HFF-Myc (cell line): ENCODE data around the gene RDH5.

Experiments
- DNase-seq: peaks from one replicate; pipeline ENCODE4 v3.0.0-alpha.2; 2011; ENCODE audit warnings: low read depth; ENCODE audit errors: extremely low read depth
- H3K4me3 ChIP-seq: replicated peaks from 2 replicates; pipeline ENCODE4 v1.5.1; 2011; ENCODE audit warnings: low read depth, mild to moderate bottlenecking, control low read depth, low read length
- CTCF ChIP-seq: IDR thresholded peaks from 2 replicates; pipeline ENCODE4 v1.5.1; 2012; ENCODE audit warnings: mild to moderate bottlenecking, low read depth, low read length, control low read depth; ENCODE audit errors: missing control alignments

The RDH5 gene

GRCh38 chr12:55699471-55700055 lies 20.6 kb upstream of the RDH5 start:
- TF ChIP-seq CTCF: no peak
- no peak for DNase-seq
- H3K4me3 ChIP-seq: no peak overlapping the region

- no peak for TF ChIP-seq CTCF
- no peak overlapping the region for H3K4me3 ChIP-seq
- no peak for DNase-seq
Observed at GRCh38 chr12:55700255-55701018, 19.8 kb upstream of the RDH5 start.

- no peak for DNase-seq
- H3K4me3 ChIP-seq: no peak overlapping the region
- no peak for TF ChIP-seq CTCF
Observed at GRCh38 chr12:55702861-55703260, 17.3 kb upstream of the RDH5 start.

GRCh38 chr12:55703288-55703687 lies 16.9 kb upstream of the RDH5 start:
- TF ChIP-seq CTCF: no peak
- no peak overlapping the region for H3K4me3 ChIP-seq
- no peak for DNase-seq

- H3K4me3 ChIP-seq: no peak overlapping the region
- no peak for DNase-seq
- TF ChIP-seq CTCF: no peak
Observed at GRCh38 chr12:55703901-55704761, 16.1 kb upstream of the RDH5 start.

- DNase-seq: no peak
- no peak for TF ChIP-seq CTCF
- no peak overlapping the region for H3K4me3 ChIP-seq
Observed at GRCh38 chr12:55704824-55705718, 15.1 kb upstream of the RDH5 start.
